HUES6 (cell line): ENCODE results near the gene NUDT22.

Source experiments
- H3K27ac ChIP-seq: 2 replicates; pipeline ENCODE4 v1.7.0; 2013; ENCODE audit warnings: low read depth, mild to moderate bottlenecking, low read length, inconsistent platforms
- H3K27me3 ChIP-seq: 2 replicates; pipeline ENCODE4 v1.6.1; 2013; ENCODE audit warnings: low read length; ENCODE audit not compliant: control insufficient read depth, insufficient read depth
- H3K36me3 ChIP-seq: 2 replicates; pipeline ENCODE4 v1.6.1; 2013; ENCODE audit warnings: low read length; ENCODE audit not compliant: control insufficient read depth, insufficient read depth
- H3K4me1 ChIP-seq: 2 replicates; pipeline ENCODE4 v1.6.1; 2013; ENCODE audit warnings: low read length; ENCODE audit not compliant: control insufficient read depth, insufficient read depth
- H3K4me3 ChIP-seq: 2 replicates; pipeline ENCODE4 v1.5.1; 2013; ENCODE audit warnings: low read depth, low read length
- H3K9ac ChIP-seq: one replicate; pipeline ENCODE4 v1.6.1; 2013; ENCODE audit warnings: mild to moderate bottlenecking, low read length
- H3K9me3 ChIP-seq: 2 replicates; pipeline ENCODE4 v1.6.1; 2013; ENCODE audit warnings: low read depth, low read length; ENCODE audit not compliant: control insufficient read depth, insufficient read depth

NUDT22 gene

DNA sequence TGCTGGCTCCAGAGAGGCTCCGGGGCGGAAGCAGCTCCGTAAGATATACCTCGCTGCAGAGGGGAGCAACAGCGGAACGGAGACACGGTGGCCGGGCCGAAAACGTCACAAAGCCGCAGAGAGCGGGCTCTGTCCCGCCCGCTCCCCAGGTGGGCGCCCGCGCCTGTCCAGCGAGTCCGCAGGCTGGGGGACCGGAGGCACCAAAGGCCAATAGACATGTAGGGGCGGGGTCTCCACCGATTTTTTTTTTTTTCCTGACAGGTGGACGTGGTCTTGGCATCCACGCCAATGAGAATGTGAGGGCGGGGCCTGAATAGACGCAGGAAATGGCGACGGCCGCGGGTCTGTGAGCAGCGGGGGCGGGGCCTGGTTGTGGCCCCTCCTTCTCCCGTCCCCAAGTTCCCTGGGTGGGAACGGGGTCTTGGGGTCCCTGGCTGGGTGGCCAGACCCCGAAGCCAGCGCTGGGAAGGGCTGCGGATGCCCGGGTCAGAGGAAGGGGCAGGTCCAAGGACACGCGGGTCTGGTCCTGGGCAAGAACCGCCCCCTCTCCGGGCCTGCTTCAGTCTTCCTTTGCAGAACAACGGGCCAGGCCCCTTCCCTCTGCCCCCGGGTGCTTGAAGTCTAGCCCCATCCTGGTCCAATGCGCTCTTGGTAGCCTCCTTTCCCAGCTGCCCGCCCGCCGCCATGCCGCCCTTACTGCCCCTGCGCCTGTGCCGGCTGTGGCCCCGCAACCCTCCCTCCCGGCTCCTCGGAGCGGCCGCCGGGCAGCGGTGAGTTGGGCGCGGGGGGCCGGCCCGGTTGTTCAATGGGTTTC is 4.3 kb downstream of the NUDT22 start, which contains the start of gene DNAJC4:
TSS of gene DNAJC4 (plus strand) at position 378 of the 814 bp plus-strand sequence. CDS start at position 685, 307 bp downstream.
- Histone ChIP-seq H3K27ac (peak within 1 kb of the TSS; percentile 35; the same call in 1 of the 2 replicates), H3K36me3 (no peaks in the 10 kb centered on the region), H3K4me1 (peaks cover 21% of the 10 kb centered on the region), H3K9me3 (no peaks in the 10 kb centered on the region), H3K4me3 (peak within 1 kb of the TSS; percentile 91), H3K27me3 (peaks cover 3% of the 10 kb centered on the region; the same call in 1 of the 2 replicates), H3K9ac (peak within 1 kb of the TSS; percentile 74)

DNA sequence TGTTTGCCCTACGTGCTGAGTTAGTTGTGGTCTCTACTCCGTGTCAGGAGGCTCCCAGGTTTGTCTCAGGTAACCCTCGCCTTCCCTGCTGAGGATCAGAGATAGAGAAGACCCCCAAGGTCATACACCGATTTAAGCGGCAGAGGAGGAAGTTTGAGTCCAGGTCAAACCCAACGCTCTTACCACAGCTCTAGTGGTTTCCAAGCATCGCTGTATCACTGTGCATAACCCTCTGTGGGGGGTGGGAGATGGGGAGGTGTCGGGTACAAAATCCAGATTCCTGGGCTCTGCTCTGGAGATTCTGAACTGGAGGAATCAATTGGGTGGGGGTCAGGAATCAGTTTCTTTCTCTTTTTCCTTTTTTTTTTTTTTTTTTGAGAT is 4.9 kb downstream of the NUDT22 start:
- Histone ChIP-seq H3K9ac (peak overlapping the region; percentile 74), H3K27me3 (peaks cover 3% of the 10 kb centered on the region; the same call in 1 of the 2 replicates), H3K9me3 (no peaks in the 10 kb centered on the region), H3K36me3 (no peaks in the 10 kb centered on the region), H3K4me1 (peaks cover 21% of the 10 kb centered on the region), H3K27ac (no peak overlapping the region; the same call in 1 of the 2 replicates), H3K4me3 (peak overlapping the region; percentile 91)

DNA sequence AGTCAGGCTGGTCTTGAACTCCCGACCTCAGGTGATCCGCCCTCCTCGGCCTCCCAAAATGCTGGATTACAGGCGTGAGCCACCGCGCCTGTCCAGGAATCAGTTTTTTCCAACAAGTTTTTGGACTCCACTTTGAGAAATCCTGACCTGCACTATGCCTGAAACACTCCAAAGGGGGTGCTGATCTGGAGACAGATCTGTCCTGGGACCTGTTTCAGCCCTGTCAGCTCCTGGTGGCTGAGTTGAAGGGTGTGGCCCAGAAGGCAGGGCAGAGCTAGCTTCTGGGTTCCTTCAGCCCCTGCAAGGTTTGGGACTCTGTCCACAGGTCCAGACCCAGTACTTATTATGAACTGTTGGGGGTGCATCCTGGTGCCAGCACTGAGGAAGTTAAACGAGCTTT is 5.5 kb downstream of the NUDT22 start:
- no peak overlapping the region for H3K9ac ChIP-seq
- no peak overlapping the region for H3K27ac ChIP-seq
- H3K4me1 ChIP-seq, result peaks cover 18% of the 10 kb centered on the region
- no peaks in the 10 kb centered on the region for H3K36me3 ChIP-seq
- H3K27me3 ChIP-seq, result peaks cover 3% of the 10 kb centered on the region; the same call in 1 of the 2 replicates
- no peaks in the 10 kb centered on the region for H3K9me3 ChIP-seq
- no peak overlapping the region for H3K4me3 ChIP-seq

DNA sequence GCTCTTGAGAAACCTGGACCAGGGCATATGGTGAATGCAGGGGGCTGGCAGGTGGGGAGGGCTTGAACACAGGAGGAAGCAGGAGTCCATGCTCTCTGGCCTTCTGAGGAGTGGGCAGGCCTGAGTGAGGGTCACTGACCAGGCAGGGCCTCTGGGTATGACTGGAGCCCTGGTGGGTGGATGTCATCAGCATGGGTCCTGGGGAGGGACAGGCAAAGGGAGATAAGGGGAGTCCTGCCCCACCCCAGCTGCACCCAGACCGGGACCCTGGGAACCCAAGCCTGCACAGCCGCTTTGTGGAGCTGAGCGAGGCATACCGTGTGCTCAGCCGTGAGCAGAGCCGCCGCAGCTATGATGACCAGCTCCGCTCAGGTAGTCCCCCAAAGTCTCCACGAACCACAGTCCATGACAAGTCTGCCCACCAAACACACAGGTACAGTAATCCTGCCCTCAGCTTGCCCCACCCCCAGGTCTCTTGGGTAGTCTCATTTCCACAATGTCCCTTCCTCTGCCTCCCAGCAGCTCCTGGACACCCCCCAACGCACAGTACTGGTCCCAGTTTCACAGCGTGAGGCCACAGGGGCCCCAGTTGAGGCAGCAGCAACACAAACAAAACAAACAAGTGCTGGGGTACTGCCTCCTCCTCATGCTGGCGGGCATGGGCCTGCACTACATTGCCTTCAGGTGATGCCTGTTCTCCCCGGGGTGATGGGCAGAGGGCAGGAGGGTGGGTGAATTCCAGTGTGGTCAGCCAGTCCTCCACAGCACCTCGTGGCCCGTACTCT is 6.3 kb downstream of the NUDT22 start:
- Histone ChIP-seq H3K36me3 (peaks cover 1% of the 10 kb centered on the region; the same call in 1 of the 2 replicates), H3K4me1 (peaks cover 11% of the 10 kb centered on the region), H3K9ac (no peak overlapping the region), H3K9me3 (no peaks in the 10 kb centered on the region), H3K27ac (no peak overlapping the region), H3K4me3 (no peak overlapping the region), H3K27me3 (peaks cover 3% of the 10 kb centered on the region; the same call in 1 of the 2 replicates)

DNA sequence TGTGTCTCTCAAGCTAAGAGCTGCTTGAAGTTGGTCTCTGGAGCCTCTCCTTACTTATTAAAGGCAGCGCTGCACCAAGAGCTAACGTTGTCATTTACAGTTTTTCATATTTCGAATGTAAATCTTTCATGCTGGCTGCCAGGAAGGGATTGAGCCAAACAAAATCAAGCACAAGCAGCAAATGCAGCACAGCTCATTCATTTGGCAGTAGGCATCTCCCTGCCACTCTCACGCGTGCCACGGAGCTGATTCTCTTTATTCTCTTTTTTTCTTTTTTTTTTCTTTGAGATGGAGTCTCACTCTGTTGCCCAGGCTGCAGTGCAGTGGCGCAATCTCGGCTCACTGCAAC is 6.9 kb downstream of the NUDT22 start:
- H3K4me3 ChIP-seq, result no peak overlapping the region
- H3K9ac ChIP-seq, result no peak overlapping the region
- H3K27ac ChIP-seq, result no peak overlapping the region
- H3K9me3 ChIP-seq, result no peaks in the 10 kb centered on the region
- H3K4me1 ChIP-seq, result peaks cover 11% of the 10 kb centered on the region
- peaks cover 7% of the 10 kb centered on the region; the same call in 1 of the 2 replicates for H3K36me3 ChIP-seq
- H3K27me3 ChIP-seq, result peaks cover 3% of the 10 kb centered on the region; the same call in 1 of the 2 replicates

DNA sequence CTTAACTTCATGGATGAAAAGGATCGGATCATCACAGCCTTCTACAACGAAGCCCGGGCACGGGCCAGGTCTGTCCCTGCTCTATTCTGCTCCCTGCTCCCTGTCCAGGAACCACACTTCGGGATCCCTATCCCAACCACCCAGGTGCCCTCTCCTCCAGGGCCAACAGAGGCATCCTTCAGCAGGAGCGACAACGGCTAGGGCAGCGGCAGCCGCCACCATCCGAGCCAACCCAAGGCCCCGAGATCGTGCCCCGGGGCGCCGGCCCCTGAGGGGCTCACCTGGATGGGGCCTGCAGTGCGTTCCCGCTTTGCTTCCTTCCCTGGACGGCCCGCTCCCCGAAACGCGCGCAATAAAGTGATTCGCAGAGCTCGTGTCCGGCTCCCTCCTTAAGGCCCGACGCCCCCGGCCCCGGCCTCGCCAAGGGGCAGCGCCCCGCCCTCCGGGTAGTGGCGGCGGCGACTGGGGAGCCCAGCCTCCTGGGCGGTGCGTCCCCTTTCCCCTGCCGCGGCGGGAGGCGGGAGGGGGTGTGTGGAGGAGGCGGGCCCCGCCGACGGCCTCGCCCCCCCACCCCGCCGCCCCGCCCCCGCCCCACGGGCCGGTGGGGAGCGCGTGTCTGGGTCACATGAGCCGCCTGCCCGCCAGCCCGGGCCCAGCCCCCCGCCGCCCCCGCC is 8.0 kb downstream of the NUDT22 start, which contains the start of gene VEGFB:
TSS of gene VEGFB (plus strand) at position 672 of the 674 bp plus-strand sequence. CDS start 250 bp downstream, outside the sequence.
- H3K27ac ChIP-seq, result no peak within 1 kb of the TSS
- peaks cover 3% of the 10 kb centered on the region; the same call in 1 of the 2 replicates for H3K27me3 ChIP-seq
- peaks cover 11% of the 10 kb centered on the region for H3K4me1 ChIP-seq
- peaks cover 18% of the 10 kb centered on the region for H3K36me3 ChIP-seq
- no peaks in the 10 kb centered on the region for H3K9me3 ChIP-seq
- peak within 1 kb of the TSS; percentile 63 for H3K9ac ChIP-seq
- peak within 1 kb of the TSS; percentile 82 for H3K4me3 ChIP-seq

DNA sequence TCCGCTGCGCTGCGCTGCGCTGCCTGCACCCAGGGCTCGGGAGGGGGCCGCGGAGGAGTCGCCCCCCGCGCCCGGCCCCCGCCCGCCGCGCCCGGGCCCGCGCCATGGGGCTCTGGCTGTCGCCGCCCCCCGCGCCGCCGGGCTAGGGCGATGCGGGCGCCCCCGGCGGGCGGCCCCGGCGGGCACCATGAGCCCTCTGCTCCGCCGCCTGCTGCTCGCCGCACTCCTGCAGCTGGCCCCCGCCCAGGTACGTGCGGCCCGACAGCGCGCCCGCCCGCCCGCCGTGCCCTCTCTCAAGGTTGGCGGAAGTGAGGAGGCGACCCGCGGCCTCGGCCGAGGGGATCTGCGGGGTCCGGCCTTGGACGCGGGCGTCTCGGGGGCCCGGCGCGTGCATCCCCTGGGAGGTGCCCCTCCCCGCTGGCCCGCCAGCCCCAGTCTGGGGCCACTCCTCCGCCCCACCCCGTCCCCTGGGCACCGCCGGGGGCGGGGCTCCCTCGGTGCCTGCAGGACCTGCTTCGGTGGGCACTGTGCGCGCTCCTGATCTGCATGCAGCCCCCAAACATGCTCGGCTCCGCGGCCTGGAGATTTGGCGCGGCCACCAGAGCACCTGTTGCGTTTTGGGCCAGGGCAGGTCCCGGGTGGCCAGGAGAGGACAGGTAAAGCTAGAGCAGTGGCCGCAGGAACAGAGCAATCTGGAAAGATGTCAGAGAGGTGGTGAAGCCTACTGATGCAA is 8.7 kb downstream of the NUDT22 start:
- peaks cover 3% of the 10 kb centered on the region; the same call in 1 of the 2 replicates for H3K27me3 ChIP-seq
- peak overlapping the region; percentile 82 for H3K4me3 ChIP-seq
- H3K9ac ChIP-seq, result peak overlapping the region; percentile 17
- peaks cover 8% of the 10 kb centered on the region for H3K4me1 ChIP-seq
- peaks cover 19% of the 10 kb centered on the region for H3K36me3 ChIP-seq
- H3K27ac ChIP-seq, result no peak overlapping the region
- H3K9me3 ChIP-seq, result no peaks in the 10 kb centered on the region

DNA sequence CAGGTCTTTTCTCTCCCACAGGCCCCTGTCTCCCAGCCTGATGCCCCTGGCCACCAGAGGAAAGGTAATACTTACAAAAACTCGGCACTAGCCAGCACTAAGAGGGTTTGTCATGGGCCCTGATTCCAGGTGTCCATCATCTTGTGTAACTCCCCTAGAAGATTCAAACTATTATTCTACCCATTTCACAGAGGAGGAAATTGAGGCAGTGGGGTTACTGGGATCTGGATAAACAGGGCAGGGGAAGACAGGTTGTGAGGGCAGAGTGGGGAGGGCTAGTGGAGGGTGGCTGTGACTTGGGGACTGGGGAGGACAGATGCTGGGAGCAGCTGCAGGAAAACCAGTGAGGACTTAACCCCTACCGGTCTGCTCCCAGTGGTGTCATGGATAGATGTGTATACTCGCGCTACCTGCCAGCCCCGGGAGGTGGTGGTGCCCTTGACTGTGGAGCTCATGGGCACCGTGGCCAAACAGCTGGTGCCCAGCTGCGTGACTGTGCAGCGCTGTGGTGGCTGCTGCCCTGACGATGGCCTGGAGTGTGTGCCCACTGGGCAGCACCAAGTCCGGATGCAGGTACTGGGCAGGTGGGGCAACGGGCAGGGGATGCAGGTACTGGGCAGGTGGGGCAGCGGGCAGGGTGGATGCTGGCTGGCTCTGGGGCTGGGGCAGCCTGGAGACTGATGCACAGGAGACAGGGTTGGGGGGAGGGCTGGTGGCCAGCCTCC is 9.5 kb downstream of the NUDT22 start:
- Histone ChIP-seq H3K9me3 (no peaks in the 10 kb centered on the region), H3K4me3 (peak overlapping the region; percentile 82), H3K27me3 (peaks cover 3% of the 10 kb centered on the region; the same call in 1 of the 2 replicates), H3K4me1 (peaks cover 15% of the 10 kb centered on the region), H3K36me3 (peaks cover 19% of the 10 kb centered on the region), H3K27ac (no peak overlapping the region), H3K9ac (peak overlapping the region; percentile 17)

DNA sequence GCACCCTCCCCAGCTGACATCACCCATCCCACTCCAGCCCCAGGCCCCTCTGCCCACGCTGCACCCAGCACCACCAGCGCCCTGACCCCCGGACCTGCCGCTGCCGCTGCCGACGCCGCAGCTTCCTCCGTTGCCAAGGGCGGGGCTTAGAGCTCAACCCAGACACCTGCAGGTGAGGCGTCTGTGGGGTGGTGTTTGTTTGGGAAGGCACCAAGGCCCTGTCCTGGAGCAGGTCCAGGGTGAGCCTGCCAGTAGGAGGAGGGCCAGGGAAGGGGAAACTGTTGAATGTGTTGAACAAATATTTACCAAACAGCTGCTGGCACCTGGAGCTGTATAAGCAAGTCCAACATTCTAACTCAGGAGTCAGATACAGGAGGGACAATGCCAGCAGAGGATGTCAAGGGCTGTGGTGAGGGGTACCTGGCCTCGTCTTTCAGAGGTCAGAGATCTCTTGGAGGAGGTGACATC is 11.4 kb downstream of the NUDT22 start:
- no peak overlapping the region for H3K4me3 ChIP-seq
- no peak overlapping the region for H3K27ac ChIP-seq
- H3K36me3 ChIP-seq, result peaks cover 19% of the 10 kb centered on the region
- H3K27me3 ChIP-seq, result peaks cover 3% of the 10 kb centered on the region; the same call in 1 of the 2 replicates
- H3K9me3 ChIP-seq, result no peaks in the 10 kb centered on the region
- H3K9ac ChIP-seq, result no peak overlapping the region
- H3K4me1 ChIP-seq, result peaks cover 16% of the 10 kb centered on the region
